ENCODE results near the gene PLEKHG3. TPM values are rescaled to one million over a fixed set of nuclear protein-coding genes. Genes with fewer than 3 reads are reported as not detected.

The PLEKHG3 gene
- total RNA-seq, 2 donors from 2014 or later: 78.8 to 106 TPM

DNA sequence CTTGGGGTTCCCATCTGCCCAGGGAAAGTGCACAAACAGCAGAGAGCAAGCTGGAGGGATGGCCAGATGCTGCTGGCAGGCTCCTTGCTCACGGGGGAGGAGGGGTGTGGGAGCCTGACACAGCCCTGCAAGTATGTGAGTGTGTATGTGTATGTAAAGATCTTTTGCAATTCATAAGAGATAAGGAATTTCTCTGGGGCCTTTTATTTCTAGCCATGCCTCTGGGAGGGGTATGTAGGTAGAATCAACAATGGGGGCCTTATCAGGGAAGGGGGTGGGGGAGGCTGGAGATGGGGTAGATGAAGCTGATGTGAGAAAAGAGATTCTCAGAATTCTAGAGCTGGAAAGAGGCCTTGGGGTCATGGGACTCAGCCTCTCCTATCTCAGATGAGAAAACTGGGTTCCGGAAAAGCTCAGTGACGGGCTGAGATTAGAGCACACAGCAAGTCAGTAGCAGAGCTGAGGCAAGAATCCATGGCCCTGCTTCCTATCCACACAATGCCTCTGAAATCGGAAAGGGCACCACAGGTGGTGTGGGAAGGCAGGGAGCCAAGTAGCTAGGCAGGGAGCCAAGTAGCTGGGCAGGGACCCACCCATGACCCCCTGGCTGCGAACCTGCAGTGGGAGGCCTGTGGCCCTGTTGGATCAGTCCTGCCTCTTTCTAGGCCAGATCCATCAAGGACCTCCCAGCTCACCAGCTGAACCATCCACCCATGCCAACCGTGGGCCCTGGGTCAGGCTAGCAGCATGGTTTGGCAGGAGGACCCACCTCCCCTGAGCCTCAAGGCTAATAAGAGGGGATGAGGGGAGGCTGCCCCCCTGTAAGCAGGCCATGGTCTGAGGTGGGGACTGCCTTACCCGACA, 54.7 kb downstream of the PLEKHG3 start:
- TF ChIP-seq, protein P1, sequence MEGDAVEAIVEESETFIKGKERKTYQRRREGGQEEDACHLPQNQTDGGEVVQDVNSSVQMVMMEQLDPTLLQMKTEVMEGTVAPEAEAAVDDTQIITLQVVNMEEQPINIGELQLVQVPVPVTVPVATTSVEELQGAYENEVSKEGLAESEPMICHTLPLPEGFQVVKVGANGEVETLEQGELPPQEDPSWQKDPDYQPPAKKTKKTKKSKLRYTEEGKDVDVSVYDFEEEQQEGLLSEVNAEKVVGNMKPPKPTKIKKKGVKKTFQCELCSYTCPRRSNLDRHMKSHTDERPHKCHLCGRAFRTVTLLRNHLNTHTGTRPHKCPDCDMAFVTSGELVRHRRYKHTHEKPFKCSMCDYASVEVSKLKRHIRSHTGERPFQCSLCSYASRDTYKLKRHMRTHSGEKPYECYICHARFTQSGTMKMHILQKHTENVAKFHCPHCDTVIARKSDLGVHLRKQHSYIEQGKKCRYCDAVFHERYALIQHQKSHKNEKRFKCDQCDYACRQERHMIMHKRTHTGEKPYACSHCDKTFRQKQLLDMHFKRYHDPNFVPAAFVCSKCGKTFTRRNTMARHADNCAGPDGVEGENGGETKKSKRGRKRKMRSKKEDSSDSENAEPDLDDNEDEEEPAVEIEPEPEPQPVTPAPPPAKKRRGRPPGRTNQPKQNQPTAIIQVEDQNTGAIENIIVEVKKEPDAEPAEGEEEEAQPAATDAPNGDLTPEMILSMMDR (IDR thresholded peaks at IDR 0.05): no peak
- Histone ChIP-seq H3K27ac (no peak overlapping the region), H3K9ac (ENCODE audit: low read depth in 2 of 2, low read length in 2 of 2) (no peak overlapping the region), H3K9me3 (no peaks in the 10 kb centered on the region), H3K4me3 (no peak overlapping the region), H3K36me3 (no peaks in the 10 kb centered on the region), H3K4me1 (peaks cover 22% of the 10 kb centered on the region), H3K27me3 (no peaks in the 10 kb centered on the region)
- intact Hi-C loops (cut with DNase I): no loop called here
- no peak for DNase-seq

DNA sequence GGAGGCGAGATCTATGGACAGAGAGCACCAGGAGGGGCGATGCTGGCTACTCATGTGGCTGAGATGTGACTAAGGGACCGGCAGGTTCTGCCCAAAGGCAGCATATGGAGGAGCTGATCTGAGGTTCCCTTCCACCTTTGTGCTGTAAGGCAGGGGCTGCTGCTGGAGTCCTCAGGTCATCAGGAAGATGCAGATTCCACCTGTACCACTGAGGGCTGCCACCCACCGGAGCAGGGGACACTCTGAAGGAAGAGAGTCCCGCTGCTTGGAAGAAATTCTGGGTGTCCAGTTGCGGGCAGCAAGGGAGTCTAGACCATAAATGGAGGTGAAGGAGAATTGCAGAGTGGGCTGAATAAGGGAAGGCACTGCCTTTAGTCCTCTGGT, 55.3 kb downstream of the PLEKHG3 start:
- Histone ChIP-seq H3K4me3 (no peak overlapping the region), H3K4me1 (peaks cover 22% of the 10 kb centered on the region), H3K27ac (no peak overlapping the region), H3K27me3 (no peaks in the 10 kb centered on the region), H3K9ac (ENCODE audit: low read depth in 2 of 2, low read length in 2 of 2) (no peak overlapping the region), H3K9me3 (no peaks in the 10 kb centered on the region), H3K36me3 (no peaks in the 10 kb centered on the region)
- intact Hi-C loops (cut with DNase I): no loop called here
- no peak for DNase-seq
- TF ChIP-seq, protein P1 (IDR thresholded peaks at IDR 0.05): no peak

DNA sequence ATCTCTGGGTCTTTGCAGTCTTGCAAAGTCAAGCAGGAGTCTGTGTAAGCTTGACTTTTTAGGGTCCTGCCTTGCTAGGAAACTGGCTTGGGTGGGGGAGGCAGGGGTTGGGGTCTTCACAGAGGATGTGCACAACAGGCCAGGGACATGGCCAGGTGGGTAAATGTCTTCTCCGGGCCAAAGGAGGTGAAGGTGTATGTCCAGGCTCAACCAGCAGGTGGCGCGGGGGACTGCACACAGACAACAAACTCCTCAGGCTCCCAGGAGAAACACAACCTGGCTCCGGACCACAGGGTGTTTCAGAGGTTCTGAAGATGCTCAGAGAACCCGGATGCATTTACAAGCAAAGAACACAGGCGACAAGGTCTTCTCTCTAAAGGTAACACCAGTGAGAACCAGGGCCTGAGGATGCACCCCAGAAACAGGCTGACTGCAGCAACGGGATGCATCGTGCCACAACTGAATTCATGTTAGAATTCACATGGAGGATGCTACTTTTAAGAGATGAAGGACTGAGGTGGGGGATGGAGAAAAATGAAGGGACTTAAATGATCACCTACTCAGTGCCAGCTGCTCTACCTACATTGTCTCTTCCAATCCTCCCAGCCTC, 56.0 kb downstream of the PLEKHG3 start:
- H3K4me1 ChIP-seq: peaks cover 22% of the 10 kb centered on the region
- no peaks in the 10 kb centered on the region for H3K27me3 ChIP-seq
- TF ChIP-seq, protein P1 (IDR thresholded peaks at IDR 0.05): peak; percentile 48
- DNase-seq: peak; percentile 82
- intact Hi-C loops (cut with DNase I): no loop called here
- H3K36me3 ChIP-seq: no peaks in the 10 kb centered on the region
- H3K4me3 ChIP-seq: no peak overlapping the region
- no peak overlapping the region for H3K27ac ChIP-seq
- no peaks in the 10 kb centered on the region for H3K9me3 ChIP-seq
- H3K9ac ChIP-seq (ENCODE audit: low read depth in 2 of 2, low read length in 2 of 2): no peak overlapping the region

DNA sequence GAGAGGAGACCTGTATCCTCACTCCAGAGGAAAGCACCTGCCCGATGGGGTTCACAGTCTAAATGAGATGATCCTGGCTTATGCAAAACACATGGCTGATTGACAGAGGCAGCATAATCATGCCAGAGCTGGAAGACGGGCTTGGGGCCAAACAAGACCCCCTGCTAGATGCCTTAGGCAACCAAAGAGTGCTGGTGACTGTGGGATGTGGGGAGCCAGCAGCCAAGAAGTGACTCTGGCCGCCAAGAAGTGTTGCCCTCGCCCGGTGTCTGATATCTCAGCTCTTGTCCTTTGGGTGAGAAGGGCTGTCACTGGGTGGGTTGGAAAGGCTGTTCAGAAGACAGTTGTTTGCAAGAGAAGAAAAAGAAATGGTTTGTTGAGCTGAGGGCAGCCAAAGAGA, 56.7 kb downstream of the PLEKHG3 start:
- TF ChIP-seq, protein P1 (IDR thresholded peaks at IDR 0.05): no peak
- no peak for DNase-seq
- Histone ChIP-seq H3K4me3 (no peak overlapping the region), H3K9me3 (no peaks in the 10 kb centered on the region), H3K4me1 (peaks cover 22% of the 10 kb centered on the region), H3K27me3 (no peaks in the 10 kb centered on the region), H3K36me3 (no peaks in the 10 kb centered on the region), H3K9ac (ENCODE audit: low read depth in 2 of 2, low read length in 2 of 2) (no peak overlapping the region), H3K27ac (no peak overlapping the region)
- intact Hi-C loops (cut with DNase I): no loop called here

DNA sequence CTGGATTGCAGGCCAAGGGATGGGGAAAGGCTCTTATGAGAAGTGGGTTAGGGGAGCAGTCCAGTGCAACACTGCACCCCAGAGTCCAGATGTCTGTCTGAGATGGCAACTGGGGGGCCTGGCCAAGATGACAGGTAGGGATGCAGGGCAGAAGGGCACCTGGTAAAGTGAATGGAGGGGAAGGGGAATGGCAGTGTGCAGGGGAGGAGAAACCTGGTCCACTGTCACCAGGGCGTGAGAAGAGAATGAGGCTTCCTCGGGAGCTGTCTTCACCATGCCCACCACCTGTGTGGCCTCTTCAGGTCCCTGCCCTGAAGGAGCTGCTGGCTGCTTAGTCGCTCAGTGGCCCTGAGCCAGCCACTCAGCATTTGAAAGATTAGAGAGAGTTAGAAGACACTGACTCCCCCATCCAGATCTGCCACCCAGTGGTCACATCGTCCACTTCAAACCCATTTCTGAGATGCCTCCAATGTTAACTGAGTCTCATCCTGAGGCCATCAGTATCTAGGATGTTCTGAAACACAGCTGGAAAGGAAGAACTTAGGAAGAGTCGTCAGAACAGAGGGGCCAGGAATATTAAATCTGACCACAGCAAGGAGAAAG, 57.3 kb downstream of the PLEKHG3 start:
- peak overlapping the region in 1 of 2 donors; percentile 54 for H3K9ac ChIP-seq (ENCODE audit: low read depth in 2 of 2, low read length in 2 of 2)
- no peak for DNase-seq
- TF ChIP-seq, protein P1 (IDR thresholded peaks at IDR 0.05): no peak
- no peaks in the 10 kb centered on the region for H3K36me3 ChIP-seq
- H3K27me3 ChIP-seq: no peaks in the 10 kb centered on the region
- peaks cover 22% of the 10 kb centered on the region for H3K4me1 ChIP-seq
- peak overlapping the region; percentile 37 for H3K27ac ChIP-seq
- no peak overlapping the region for H3K4me3 ChIP-seq
- intact Hi-C loops (cut with DNase I): loop anchor here (2.0 kb wide), 1 partner anchor 89 kb away; no protein-coding TSS in a partner anchor
- H3K9me3 ChIP-seq: no peaks in the 10 kb centered on the region
